Suprapubic skin (tissue), 4 donors: Measurements from ENCODE around the gene TTC21A. TPM values are rescaled to one million over a fixed set of nuclear protein-coding genes. Genes with fewer than 3 reads are reported as not detected.

ENCODE experiments used
- DNase-seq, 2 donors: peaks; one replicate each; pipeline ENCODE4 v3.0.0-alpha.2; 2019; ENCODE audit warnings: low spot score in 2 of 2
- H3K27ac ChIP-seq: fragments of 200-600 bp; sonication (generic); one replicate; pipeline ENCODE4 v1.5.1; 2019
- H3K27me3 ChIP-seq: fragments of 200-600 bp; sonication (generic); one replicate; pipeline ENCODE4 v1.5.1; 2019
- H3K36me3 ChIP-seq: fragments of 200-600 bp; sonication (generic); one replicate; pipeline ENCODE4 v1.5.1; 2019
- H3K4me1 ChIP-seq: fragments of 200-600 bp; sonication (generic); one replicate; pipeline ENCODE4 v1.5.1; 2019
- H3K4me3 ChIP-seq: fragments of 200-600 bp; sonication (generic); one replicate; pipeline ENCODE4 v1.5.1; 2019; ENCODE audit warnings: mild to moderate bottlenecking
- H3K9me3 ChIP-seq: fragments of 200-600 bp; sonication (generic); one replicate; pipeline ENCODE4 v1.5.1; 2019
- EP300 ChIP-seq: sonication (generic); formaldehyde crosslinking; IDR thresholded peaks from one replicate; pipeline ENCODE4 v1.6.1; 2017; ENCODE audit warnings: antibody characterized with exemption
- POLR2A ChIP-seq, 2 donors: fragments of 450-650 bp; IDR thresholded peaks; one replicate each; pipeline ENCODE4 v1.6.1; 2017; ENCODE audit warnings: antibody characterized with exemption in 2 of 2, mild to moderate bottlenecking in 2 of 2, moderate library complexity in 2 of 2
- POLR2AphosphoS5 ChIP-seq, 3 donors: sonication (generic); formaldehyde crosslinking; IDR thresholded peaks; one replicate each; pipeline ENCODE4 v1.6.1; 2017; ENCODE audit warnings: antibody characterized with exemption in 3 of 3
- WGBS: methylation state at CpG from one replicate; pipeline ENCODE4 v1.1.5; 2018; 5-methylcytosine and 5-hydroxymethylcytosine counted together
- total RNA-seq, 4 donors: library from RNA; depleted of rRNA; stranded (reverse); fragments of >200 nt; gene quantifications; one replicate each; pipeline ENCODE4 v1.1.0, GENCODE V29; 2016
- TF ChIP-seq, protein P1 (sequence below), 2 donors: fragments of 200-600 bp in 1 of 2; fragments of 450-650 bp in 1 of 2; sonication (generic) in 1 of 2; IDR thresholded peaks; one replicate each; pipeline ENCODE4 v1.5.1; 2016 to 2019; ENCODE audit warnings: antibody characterized with exemption in 2 of 2, mild to moderate bottlenecking in 1 of 2, moderate library complexity in 1 of 2

The TTC21A gene
- total RNA-seq, 4 donors from 2014 or later, result 1.2 to 11.0 (median 4.7) TPM

DNA sequence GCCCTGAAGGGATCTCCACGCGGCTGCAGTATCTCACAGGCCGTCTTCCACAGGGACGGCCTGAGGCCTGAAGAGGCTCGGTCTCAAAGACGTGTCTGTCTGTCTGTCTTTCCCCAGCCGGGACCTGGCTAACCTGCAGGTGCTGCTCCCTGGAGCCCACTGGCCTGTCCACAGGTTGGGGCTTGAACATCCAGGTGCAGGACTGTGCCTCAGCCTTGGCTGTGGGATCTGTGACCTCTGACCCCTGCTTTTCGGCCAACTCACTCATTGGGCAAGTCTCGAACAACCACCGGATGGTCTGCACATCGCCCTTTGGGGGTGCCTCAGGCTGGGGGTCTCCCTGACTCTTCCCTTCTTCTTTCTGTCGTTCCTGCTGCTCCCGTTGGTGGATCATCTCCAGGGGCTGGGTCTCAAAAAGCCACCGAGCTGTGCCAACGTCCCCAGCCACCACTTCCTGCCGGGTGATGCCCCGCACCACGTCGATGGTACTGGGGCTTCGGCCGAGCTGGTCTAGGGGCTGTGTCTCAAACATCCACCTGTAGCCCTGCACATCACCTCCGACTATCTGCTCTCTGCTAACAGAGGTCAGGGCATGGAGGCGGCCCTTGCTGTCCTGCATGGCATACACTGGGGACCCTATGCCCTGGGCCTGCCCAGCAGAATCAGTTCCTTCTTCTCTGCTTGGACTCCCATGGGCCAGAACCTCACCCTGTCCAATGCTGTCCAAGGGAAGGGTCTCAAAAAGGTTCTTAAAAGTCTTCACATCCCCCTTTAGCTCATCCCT is 80.1 kb downstream of the TTC21A start:
- DNase-seq, result peak in 1 of 2 donors; percentile 52
- Histone ChIP-seq H3K4me3 (no peak overlapping the region), H3K4me1 (peaks cover 20% of the 10 kb centered on the region), H3K36me3 (no peaks in the 10 kb centered on the region), H3K27ac (no peak overlapping the region), H3K27me3 (no peaks in the 10 kb centered on the region), H3K9me3 (no peaks in the 10 kb centered on the region)
- no peak for TF ChIP-seq POLR2A (IDR thresholded peaks at IDR 0.05)
- no peak for TF ChIP-seq EP300
- no peak for TF ChIP-seq POLR2AphosphoS5 (IDR thresholded peaks at IDR 0.05)
- TF ChIP-seq, protein P1, sequence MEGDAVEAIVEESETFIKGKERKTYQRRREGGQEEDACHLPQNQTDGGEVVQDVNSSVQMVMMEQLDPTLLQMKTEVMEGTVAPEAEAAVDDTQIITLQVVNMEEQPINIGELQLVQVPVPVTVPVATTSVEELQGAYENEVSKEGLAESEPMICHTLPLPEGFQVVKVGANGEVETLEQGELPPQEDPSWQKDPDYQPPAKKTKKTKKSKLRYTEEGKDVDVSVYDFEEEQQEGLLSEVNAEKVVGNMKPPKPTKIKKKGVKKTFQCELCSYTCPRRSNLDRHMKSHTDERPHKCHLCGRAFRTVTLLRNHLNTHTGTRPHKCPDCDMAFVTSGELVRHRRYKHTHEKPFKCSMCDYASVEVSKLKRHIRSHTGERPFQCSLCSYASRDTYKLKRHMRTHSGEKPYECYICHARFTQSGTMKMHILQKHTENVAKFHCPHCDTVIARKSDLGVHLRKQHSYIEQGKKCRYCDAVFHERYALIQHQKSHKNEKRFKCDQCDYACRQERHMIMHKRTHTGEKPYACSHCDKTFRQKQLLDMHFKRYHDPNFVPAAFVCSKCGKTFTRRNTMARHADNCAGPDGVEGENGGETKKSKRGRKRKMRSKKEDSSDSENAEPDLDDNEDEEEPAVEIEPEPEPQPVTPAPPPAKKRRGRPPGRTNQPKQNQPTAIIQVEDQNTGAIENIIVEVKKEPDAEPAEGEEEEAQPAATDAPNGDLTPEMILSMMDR (IDR thresholded peaks at IDR 0.05), result no peak
- 88% methylated on average over 22 of the region's 23 CpGs for WGBS

Other genes with a start within 250 kb of the TTC21A start
- gene SCN11A, start 55.7 kb upstream of the TTC21A start, total RNA-seq, result under 1 TPM; 0.10 to 0.64 (median 0.21) TPM
- gene WDR48, start 55.7 kb upstream of the TTC21A start, total RNA-seq, result 10 to 100 TPM; 18.3 to 49.3 (median 25.2) TPM
- 100 to 1,000 TPM in 1 of 4 donors, 10 to 100 TPM in 3; 51.3 to 101 (median 73.8) TPM for gene GORASP1, start 53 bp upstream of the TTC21A start, total RNA-seq
- gene CSRNP1, start 45.9 kb downstream of the TTC21A start, total RNA-seq, result 100 to 1,000 TPM in 2 of 4 donors, 10 to 100 TPM in 2; 69.1 to 234 (median 156) TPM
- gene XIRP1, start 84.9 kb downstream of the TTC21A start, total RNA-seq, result not detected
- 1 to 10 TPM in 2 of 4 donors, under 1 TPM in 2; 0.60 to 1.4 (median 1.1) TPM for gene CX3CR1, start 172.4 kb downstream of the TTC21A start, total RNA-seq
- gene CCR8, start 222.0 kb downstream of the TTC21A start, total RNA-seq, result not detected